Activated T-cell treated with anti-CD3 and anti-CD28 coated beads for 4 hours (primary cell): Measurements from ENCODE around the gene LRRC37A3.
"Not testable (repeated sequence)": the region's sequence is repeated elsewhere in the genome, so short reads cannot be mapped to it uniquely, and the experiment has no call there.

Experiments
- DNase-seq: peaks from one replicate; pipeline ENCODE4 v3.0.0-alpha.2; 2020

The LRRC37A3 gene

DNA sequence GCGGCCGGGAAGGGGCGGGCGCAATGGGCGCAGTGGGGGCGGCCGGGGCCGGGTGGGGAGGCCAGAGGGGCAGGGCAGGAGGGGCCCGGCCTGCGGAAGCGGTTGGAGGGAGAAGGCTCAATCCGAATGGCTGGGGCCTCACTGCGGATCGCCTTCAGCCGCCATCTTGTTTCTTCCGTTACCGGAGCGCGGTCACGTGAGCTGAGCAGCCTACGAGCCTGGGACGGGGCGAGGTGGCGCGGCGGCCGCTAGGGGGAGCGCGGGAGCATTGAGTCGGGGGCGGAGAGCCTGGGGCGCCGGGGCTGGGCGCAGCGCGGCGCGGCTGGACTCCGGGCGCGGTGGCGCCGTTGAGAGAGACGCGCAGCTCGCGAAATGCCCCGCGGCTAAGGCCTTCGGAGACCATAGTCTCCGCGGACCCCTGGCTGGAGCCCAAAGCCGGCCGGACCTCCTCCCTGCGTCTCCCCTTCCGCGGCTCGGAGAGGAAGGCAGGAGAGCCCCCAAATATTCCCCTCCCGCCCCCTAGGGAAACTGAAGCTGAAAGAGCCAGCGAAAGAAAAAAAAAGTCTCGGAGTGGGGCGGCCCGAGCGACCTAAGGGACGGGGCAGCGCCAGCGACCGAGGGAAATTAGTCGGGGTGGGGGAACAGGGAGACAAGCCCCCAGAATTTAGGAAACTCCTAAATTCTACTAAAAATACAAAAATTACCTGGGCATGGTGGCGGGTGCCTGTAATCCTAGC lies at the start of gene LRRC37A3:
Gene LRRC37A3 (minus strand): TSS at position 190 of the 737 bp plus-strand sequence. CDS start 22,221 bp downstream, outside the sequence.
- peak; percentile 100 for DNase-seq

DNA sequence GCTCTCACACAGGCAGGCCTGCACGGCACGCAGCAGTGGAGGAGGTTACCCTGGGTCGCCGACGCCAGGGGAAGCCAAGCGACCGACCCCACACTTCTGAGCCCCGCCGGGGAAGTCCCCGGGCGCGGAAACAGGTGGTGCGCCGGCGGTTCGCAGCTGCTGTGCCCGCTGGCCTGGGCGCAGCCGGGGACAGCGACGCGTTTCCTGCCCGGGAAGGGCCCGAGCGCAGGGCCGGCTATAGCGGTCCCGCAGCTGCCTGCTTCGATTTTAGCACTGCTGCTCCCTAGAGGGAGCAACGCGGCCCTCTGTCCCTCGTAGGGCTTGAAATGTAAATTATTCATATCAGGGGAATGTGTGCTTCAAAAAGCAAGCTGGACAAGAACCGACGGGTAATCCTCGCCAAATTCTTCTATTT lies 46.6 kb upstream of the LRRC37A3 start:
- DNase-seq: peak; percentile 68

DNA sequence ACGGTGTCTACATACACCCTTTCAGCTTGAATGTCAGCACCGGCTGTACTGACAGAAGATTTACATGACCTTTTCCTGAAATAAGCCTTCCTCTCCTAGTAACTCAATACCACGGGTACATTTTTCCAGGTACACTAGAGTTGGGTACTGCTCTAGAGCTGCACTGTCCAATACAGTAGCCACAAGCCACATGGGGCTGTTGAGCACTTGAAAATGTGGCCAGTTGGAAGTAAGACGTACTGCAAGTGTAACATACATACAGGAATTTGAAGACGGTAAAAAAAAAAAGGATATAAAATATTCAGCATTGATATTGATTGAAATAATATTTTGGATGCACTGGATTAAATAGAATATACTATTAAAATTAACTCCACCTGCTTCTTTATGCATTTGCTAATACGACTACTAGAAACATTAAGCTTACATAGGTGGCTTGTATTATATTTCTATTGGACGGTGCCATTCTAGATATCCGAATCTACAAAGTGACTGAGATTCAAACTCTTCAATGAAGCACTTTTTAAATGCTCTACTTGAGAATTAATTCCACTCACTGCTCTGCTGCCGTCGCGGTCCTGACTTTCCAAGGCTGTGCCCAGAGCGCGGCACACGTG lies 46.1 kb upstream of the LRRC37A3 start:
- DNase-seq: not testable (repeated sequence)

DNA sequence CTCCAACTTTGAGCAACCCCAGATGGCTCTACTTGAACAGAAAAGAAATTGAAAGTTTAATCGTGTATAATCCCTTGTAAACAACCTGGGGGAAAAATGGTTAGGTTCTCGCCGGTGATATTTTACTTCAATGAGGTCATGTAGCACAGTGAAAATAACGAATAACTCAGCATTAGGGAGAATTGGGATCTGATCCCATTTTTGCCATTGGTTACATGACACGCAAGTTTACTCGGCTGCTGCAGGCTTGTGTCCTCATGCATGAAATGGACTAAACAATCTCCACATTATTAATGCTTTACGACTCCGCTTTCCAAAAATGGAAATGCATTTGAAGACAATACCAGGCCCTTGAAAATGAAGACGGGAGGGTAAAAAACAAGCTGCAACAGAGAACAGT lies 45.5 kb upstream of the LRRC37A3 start:
- DNase-seq: no peak

DNA sequence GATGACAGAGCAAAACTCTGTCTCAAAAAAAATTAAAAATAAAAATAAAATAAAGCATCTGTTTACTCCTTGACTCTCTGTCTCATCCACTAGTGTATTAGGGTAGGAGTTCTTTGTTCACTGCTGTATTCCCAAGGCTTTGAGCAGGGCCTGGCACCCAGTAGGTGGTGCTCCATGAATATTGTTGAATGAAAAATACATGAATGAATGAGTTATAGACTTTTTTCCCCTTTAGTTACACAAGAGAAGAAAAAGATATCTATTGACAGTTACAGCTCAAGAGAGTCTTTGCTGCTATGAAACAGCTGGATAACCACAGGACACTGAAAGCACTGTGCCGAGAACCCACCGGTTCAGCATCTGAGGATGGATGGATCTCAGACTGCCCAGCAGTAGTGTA lies 44.5 kb upstream of the LRRC37A3 start:
- DNase-seq: not testable (repeated sequence)

DNA sequence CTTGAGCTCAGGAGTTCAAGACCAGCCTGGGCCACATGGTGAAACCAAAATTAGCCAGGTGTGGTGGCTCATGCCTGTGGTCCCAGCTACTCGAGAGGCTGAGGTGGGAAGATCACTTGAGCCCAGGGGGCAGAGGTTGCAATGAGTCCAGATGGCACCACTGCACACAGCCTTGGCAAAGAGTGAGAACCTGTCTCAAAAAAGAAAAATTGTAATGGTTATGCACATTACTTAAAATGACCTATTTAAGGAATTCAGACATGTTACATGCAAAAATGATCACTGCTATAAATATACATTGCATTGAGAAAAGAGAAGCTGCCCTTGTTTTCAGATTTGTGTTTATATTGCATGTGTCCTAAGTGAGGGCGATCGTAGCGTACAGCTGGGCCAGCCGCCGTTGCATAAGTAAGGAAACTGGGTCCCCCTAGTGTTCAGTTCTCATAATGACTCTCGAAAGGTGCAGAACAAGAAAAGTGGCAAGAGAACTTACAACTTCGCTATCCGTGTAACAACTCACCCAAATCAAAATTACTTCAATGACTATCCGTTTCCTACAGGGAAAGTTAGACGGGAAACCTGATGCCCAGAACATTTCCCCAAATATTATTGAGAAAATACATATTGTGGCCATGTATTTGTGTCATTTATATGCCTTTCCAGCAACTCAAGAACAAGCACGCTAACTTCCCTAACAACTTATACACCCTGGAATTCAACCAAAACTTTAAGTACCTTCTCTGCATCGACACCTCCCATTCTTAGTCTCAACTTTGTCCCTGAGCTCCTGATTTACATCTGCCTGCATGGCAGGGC lies 42.5 kb upstream of the LRRC37A3 start:
- DNase-seq: peak; percentile 64

DNA sequence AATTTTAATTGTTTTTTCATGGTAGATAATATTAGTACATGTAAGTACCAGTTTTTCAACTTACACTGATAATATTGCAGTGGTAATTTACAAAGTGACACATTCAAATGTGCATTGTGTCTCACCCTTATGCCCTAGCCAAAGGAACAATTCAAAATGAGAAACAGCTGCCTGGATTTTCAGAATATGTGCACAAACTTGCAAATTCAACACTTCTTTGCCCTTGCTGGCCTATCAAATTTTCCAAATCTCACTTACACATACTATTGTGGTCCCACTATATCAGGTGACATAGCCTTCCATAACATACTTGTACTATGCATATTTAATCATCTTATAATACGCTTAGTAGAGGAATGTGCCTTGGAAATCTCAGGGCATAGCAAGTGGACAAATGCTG lies 32.6 kb upstream of the LRRC37A3 start:
- DNase-seq: no peak

DNA sequence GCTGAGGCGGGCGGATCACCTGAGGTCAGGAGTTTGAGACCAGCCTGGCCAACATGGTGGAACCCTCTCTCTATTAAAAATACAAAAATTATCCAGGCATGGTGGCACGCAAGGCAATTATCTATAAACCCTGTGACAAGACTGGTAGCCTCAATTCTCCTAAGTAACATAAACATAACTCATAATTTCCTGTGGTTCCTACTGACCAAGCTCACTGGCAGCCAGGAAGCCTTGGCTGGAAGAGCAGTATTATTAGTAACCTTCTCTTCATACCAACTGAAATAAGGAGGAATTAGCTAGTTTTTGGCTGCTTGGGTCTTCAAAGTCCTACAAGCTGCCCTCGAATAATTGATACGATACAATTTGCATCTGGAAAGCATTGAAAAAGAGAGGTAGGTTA lies 31.6 kb upstream of the LRRC37A3 start:
- no peak for DNase-seq

DNA sequence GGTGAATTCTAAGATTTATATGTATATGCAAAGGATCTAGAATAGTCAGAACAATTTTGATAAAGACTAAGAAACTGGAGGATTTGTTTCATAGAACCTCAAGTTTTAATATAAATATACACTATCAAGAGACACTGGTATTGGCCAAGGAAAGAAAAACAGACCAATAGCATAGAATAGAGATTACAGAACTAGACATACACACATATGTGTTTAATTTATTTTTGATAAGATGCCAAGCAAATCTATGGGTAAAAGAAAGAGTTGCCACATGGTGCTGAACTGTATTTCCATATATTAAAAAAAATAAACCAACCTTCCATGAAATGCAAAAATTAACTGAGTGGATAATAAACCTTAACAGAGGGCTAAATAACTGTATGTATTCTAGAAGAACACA lies 27.9 kb upstream of the LRRC37A3 start:
- DNase-seq: no peak

DNA sequence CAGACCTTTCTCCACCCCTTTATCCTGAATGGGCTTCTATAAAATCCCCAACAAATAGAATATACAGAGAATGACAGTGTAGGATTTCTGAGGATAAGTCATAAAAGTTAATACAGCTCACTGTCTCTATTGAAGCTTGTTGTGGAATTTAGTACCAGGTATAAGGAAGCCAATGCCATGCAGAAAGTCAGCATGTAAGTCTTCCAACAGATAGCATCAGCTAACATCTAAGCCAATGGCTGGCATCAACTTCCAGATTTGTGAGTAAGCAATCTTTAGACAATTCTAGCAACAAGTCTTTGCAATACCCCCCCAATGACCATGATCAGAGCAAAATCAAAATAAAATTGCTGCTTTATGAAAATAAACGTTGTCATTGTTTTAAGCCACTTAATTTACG lies 22.5 kb upstream of the LRRC37A3 start:
- DNase-seq: no peak

DNA sequence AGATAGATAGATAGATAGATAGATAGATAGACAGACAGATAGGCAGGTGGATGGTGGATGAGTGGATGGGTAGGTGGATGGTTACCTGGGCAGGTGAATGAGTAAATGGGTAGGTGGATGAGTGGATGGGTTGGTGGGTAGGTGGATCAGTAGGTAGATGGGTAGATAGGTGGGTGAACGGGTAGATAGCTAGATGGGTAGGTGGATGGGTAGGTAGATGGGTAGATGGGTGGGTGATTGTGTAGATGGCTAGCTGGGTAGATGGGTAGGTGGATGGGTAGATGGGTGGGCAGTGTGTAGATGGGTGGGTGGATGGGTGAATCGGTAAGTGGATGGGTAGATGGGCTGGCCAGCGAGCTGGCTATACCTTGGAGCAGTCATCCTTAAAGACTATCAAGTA lies 21.8 kb upstream of the LRRC37A3 start:
- DNase-seq: no peak

DNA sequence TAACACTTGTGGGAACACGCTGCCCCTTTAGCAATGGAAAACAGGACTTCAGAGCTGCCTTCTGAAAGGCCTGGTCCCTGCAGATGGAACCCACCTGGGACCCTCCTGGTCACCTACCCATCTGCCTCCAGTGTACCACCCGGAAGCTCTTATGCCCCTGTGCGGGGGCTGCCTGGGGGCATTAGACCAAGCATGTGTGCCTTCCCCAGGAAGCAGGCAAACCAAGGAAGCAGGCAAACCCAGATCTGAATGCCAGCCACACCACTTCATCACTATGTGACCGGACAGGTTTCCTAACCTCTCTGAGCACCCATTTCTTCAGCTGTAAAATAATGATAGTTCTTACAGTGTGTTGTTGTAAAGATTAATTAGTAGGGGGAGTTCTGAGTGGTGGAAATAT lies 20.8 kb upstream of the LRRC37A3 start:
- no peak for DNase-seq

DNA sequence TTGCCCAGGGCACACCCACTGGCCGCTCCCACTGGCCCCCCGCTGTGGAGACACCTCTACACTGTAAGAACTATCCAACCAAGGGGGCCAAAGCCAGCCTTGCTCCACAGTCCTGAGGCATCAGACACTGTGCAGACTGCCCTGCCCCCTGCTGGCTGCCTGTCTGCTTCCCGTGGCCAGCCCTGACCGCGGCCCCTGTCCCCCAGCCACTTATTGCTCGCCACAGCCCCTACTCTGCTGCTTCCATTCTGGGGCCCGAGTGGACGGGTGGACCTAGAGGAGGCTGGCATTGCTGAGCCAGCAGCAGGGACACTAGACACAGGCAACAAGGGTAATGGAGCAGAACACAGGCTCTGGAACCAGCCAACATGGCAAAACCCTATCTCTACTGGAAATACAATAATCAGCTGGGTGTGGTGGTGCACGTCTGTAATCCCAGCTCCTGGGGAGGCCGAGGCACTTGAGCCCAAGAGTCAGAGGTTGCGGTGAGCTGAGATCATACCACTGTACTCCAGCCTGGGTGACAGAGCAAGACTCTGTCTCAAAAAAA lies 19.7 kb upstream of the LRRC37A3 start:
- peak; percentile 34 for DNase-seq

DNA sequence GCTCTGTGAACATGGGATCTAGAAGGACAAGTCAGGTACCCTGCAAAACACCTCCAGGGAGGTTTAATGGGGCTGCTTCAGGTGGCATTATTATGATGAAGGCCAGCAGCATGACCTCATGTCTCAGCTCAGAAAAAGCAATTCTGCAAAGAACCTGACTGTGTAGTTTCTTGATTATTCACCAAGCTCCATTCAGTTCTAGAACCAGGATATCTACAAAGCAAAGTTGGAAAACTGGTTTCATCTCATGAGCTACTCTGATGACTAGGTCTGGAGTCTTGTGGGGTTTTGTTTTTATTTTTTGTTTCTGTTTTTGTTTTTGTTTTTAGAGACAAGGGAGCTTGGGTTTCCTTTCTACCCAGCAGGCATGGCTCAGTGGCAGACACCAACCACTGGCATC lies 19.0 kb upstream of the LRRC37A3 start:
- DNase-seq: no peak

DNA sequence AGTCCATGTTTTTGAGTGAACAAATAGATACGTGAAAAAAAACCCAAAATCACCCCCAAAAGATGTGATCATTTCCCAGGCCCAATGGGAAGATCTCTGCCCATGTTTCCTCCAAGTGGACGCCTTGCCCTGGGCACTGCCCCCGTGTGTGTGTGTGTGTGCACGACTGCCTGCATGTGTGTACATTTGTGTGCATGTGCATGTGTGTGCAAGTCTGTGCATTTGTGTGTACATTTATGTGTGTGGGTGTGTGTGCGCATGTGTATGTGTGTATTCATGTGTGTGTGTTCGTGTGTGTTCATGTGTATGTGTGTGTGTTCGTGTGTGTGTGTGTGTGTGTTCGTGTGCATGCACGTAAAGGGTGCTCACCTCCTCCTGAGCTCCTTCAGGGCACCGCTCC lies 16.8 kb upstream of the LRRC37A3 start:
- DNase-seq: no peak

DNA sequence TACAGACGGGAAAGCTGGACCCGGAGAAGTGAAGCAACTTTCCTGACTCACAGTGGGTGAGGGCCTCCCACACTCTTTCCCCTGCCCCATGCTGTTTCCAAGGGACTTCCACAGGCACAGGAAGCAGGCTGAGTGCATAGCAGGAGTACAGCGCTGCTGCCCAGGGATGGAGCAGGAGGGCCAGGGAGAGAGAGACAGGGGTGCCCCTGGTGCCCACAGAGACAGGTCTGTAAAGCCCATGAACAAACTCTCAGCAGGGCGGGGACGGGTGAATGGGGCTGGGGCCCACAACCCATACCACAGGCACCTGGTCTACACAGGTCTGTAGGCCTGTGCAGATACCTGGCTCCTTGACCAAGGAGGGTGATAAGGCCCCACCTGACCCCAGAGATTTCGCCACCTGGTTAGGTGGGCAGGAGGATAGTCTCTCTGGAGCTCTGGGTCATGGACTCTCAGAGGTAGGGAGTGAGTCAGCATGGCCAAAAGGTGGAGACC lies 15.1 kb upstream of the LRRC37A3 start:
- not testable (repeated sequence) for DNase-seq

DNA sequence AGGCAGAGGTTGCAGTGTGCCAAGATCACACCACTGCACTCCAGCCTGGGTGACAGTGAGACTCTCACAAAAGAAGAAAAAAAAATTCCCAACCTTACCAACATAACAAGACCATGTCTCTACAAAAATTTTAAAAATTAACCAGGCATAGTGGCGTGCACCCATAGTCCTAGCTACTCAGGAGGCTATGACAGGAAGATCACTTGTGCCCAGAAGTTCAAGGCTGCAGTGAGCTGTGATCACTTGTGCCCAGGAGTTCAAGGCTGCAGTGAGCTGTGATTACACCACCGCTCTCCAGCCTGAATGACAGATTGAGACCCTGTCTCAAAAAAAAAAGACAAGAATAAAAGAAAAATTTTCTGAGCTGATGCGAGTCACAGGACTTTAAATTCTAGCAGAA lies 13.6 kb upstream of the LRRC37A3 start:
- DNase-seq: not testable (repeated sequence)

DNA sequence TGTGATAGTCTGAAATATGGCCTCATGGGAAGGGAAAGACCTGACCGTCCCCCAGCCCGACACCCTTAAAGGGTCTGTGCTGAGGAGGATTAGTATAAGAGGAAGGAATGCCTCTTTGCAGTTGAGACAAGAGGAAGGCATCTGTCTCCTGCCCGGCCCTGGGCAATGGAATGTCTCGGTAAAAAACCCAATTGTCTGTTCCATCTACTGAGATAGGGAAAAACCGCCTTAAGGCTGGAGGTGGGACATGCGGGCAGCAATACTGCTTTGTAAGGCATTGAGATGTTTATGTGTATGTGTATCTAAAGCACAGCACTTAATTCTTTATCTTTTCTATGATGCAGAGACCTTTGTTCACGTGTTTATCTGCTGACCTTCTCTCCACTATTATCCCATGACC lies 11.1 kb upstream of the LRRC37A3 start:
- not testable (repeated sequence) for DNase-seq

DNA sequence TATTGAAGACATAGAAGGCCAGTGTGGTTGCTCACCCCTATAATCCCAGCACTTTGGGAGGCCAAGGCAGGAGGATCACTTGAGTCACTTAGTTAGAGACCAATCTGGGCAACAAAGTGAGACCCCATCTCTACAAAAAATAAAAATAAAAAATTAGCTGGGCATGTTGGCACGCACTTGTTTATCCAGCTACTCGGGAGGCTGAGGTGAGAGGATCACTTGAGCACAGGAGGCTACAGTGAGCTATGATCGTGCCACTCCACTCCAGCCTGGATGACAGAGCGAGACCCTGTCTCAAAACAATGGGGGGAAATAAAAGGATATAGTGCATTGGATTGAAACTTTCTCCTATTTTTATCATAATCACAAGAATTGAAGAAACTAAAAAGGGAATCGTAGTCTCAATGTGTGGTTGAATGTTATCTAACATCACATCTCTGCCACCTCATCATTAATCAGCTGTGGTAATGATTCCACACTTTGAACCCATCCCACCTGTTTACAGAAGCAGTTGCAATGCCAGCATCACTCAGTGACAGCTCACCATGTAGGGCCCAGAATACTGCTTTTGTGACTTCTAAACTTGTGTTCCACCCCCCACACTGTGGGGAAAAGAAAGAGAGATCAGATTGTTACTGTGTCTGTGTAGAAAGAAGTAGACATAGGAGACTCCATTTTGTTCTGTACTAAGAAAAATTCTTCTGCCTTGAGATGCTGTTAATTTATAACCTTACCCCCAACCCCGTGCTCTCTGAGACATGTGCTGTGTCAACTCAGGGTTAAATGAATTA lies 10.3 kb upstream of the LRRC37A3 start:
- peak; percentile 23 for DNase-seq

DNA sequence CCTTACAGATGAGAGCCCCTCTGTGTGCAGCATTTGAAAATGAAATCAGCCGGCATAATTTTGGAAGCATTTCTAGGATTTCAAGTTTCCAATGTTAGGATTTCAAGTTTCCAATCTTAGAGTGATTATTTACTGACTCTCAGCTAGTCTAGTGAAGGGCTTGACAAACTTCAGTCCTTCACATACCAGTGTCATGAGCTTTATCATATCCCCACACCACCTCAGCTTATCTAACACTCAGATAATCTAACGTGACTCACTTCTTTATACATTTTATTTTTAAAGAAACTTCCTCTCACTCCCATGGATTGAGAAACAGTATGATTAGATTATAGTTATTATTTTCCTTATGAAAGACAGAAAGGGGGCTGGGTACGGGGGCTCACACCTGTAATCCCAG lies 9.4 kb upstream of the LRRC37A3 start:
- DNase-seq: not testable (repeated sequence)

DNA sequence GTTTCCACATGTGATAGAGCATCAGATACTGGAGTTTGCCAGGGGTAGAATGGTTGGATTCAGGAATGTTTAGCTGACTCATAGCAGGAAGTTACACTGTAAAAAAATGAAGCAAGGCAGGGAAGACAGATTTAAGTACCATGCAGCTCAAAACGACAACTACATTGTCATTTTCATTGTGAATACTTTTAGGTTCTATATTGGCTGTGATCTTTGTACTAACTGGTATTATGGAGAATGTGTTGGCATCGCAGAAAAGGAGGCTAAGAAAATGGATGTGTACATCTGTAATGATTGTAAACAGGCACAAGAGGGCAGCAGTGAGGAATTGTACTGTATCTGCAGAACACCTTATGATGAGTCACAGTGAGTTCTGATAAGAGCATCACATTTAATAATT lies 8.2 kb upstream of the LRRC37A3 start:
- DNase-seq: peak; percentile 64

DNA sequence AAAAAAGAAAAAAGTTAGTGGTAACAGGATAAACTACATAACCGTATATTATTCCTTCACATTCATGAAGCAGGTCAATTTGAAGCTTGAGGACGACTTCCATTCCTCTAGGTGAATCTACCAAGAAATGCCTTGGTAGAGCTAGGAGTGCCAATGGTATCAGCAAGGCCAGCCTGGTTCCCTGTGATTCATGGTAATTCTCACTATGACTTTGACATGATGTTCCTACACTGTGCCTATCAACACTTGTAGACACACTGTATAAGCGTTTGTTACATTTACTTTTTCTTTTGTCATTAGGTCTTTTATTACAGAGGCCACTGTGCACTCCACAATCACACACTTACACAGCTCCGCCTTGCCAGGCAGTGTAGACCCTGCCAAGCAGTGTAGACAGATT lies 7.2 kb upstream of the LRRC37A3 start:
- not testable (repeated sequence) for DNase-seq
